Stimulated activated naive CD8-positive, alpha-beta T cell treated with anti-CD3 and anti-CD28 coated beads, Interleukin-15, Interleukin-2, amounts not matched to agents 100 ng/mL and 50 ng/mL, for 24 hours (primary cell): ENCODE measurements around the gene IRX4.

Experiments used
- H3K27ac Mint-ChIP-seq: one replicate; pipeline ENCODE4 v1.8.0; 2021; ENCODE audit warnings: mild to moderate bottlenecking, mixed read lengths
- H3K27me3 Mint-ChIP-seq: one replicate; pipeline ENCODE4 v1.8.0; 2021; ENCODE audit warnings: mixed read lengths
- H3K36me3 Mint-ChIP-seq: one replicate; pipeline ENCODE4 v1.8.0; 2021; ENCODE audit warnings: low read depth, mixed read lengths
- H3K4me1 Mint-ChIP-seq: one replicate; pipeline ENCODE4 v1.8.0; 2021; ENCODE audit warnings: low read depth, mixed read lengths
- H3K4me3 Mint-ChIP-seq: one replicate; pipeline ENCODE4 v1.8.0; 2021; ENCODE audit warnings: mild to moderate bottlenecking, mixed read lengths
- H3K9me3 Mint-ChIP-seq: one replicate; pipeline ENCODE4 v1.8.0; 2021; ENCODE audit warnings: mixed read lengths

The IRX4 gene

DNA sequence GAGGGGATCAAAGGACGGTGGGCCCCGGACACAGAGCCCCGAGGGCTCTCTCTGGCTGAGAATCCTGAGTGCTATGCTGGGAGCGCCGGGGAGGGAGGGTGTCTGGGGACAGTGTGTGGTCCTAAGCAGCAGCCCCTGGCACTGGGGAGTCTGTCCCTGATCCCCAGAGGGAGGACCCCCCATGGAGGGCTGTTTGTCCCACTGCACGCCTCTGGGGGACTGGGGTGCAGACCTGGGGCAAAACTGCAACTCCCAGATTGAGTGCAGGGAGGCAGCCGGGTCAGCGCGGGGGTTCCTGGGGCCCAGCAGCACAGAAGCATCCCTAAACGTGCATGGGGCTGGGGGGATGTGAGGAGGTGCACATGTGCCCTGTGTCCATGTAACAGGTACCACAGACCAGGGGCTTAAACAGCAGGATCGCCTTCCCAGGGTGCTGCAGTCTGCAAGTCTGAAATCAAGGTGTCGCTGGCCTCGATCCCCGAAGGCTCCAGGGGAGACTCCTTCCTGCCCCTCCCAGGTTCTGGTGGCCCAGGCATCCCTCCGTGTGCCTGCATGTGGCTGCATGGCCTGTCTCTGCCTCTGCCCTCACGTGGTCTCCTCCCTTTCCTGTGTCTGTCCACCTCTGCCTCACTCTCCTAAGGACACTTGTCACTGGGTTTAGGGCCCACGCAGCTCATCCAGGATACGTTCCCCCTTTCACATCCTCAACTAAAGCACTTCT, 35.9 kb upstream of the IRX4 start:
- no peak overlapping the region for H3K4me3 Mint-ChIP-seq
- no peaks in the 10 kb centered on the region for H3K9me3 Mint-ChIP-seq

DNA sequence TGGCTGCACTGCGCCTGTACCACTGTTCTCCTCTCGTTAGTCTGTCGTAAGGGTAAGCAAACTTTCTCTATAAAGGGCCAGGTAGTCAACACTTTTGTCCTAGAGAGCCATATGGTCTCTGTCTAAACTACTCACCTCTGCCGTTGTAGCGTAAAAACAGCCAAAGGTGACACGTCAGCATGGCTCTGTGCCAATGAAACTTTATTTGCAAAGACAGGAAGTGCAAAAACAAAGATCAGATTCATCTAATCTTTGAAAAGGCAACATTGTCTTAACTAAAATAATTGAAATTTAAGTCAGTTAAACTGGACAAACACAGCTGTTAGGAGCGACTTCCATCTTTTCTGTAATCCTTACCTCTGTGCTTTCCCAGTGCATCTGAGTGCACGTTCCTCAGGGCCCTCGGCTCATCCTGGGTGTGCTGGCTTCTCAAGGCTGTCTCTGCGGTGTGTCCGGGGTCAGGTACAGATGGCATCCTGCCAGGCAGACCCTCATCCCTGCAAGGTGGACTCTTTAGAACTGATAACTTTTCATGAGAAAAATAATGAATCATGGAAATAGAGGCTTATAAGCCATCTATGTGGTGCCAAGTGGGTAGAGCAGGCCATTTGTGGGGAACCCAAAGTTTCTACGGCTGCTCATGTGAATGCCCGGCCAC, 35.2 kb upstream of the IRX4 start:
- Mint-ChIP-seq H3K27ac (no peak overlapping the region), H3K4me3 (no peak overlapping the region), H3K27me3 (peaks cover 4% of the 10 kb centered on the region), H3K4me1 (no peaks in the 10 kb centered on the region), H3K9me3 (no peaks in the 10 kb centered on the region), H3K36me3 (no peaks in the 10 kb centered on the region)

More for the DNA sequence above, 35.9 kb upstream of the IRX4 start:
- Mint-ChIP-seq H3K27me3 (peaks cover 4% of the 10 kb centered on the region), H3K27ac (no peak overlapping the region), H3K36me3 (no peaks in the 10 kb centered on the region), H3K4me1 (no peaks in the 10 kb centered on the region)

GRCh38 chr5:1916041-1917001, 33.6 kb upstream of the IRX4 start:
- Mint-ChIP-seq H3K9me3 (no peaks in the 10 kb centered on the region), H3K4me1 (no peaks in the 10 kb centered on the region), H3K27me3 (peaks cover 4% of the 10 kb centered on the region), H3K36me3 (no peaks in the 10 kb centered on the region), H3K4me3 (no peak overlapping the region), H3K27ac (no peak overlapping the region)

GRCh38 chr5:1915316-1915715, 32.6 kb upstream of the IRX4 start:
- Mint-ChIP-seq H3K27me3 (peaks cover 4% of the 10 kb centered on the region), H3K4me1 (no peaks in the 10 kb centered on the region), H3K36me3 (no peaks in the 10 kb centered on the region), H3K9me3 (no peaks in the 10 kb centered on the region), H3K27ac (no peak overlapping the region), H3K4me3 (no peak overlapping the region)

GRCh38 chr5:1914471-1914870, 31.7 kb upstream of the IRX4 start:
- H3K36me3 Mint-ChIP-seq: no peaks in the 10 kb centered on the region
- no peaks in the 10 kb centered on the region for H3K4me1 Mint-ChIP-seq
- H3K27me3 Mint-ChIP-seq: peaks cover 4% of the 10 kb centered on the region
- H3K4me3 Mint-ChIP-seq: no peak overlapping the region
- no peaks in the 10 kb centered on the region for H3K9me3 Mint-ChIP-seq
- no peak overlapping the region for H3K27ac Mint-ChIP-seq

GRCh38 chr5:1913578-1913977, 30.9 kb upstream of the IRX4 start:
- Mint-ChIP-seq H3K4me3 (no peak overlapping the region), H3K27ac (no peak overlapping the region), H3K9me3 (no peaks in the 10 kb centered on the region), H3K36me3 (no peaks in the 10 kb centered on the region), H3K4me1 (no peaks in the 10 kb centered on the region), H3K27me3 (peaks cover 4% of the 10 kb centered on the region)

DNA sequence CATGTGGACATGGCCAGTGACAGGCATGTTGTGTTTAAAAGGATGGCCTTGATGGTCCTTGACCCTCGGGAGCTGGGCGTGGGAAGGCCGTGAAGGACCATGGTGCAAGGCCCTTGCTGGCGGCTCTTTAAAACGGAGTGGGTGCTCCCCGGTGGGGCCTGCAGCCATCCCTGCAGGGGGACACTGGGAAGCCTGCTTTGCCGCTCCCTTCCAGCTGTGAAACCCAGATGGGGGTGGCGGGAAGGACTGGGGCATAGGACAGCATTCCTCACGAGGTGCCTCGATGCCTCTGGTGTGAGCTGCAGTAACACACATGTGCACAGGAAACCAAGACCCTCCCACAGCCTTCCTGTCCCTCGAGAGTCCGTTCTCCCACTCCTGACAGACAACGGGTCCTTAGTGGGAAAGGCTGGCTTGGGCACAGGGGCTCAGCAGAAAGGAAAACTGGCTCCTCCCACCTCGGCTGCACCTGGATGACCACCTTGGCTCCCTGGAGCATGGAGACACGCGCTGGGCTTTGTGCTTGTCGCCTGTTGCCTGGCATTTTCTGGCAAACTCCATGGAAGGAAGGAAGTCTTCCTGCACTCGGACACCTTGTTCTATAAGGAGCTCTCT, 30.3 kb upstream of the IRX4 start:
- Mint-ChIP-seq H3K27ac (no peak overlapping the region), H3K27me3 (peaks cover 4% of the 10 kb centered on the region), H3K9me3 (no peaks in the 10 kb centered on the region), H3K36me3 (no peaks in the 10 kb centered on the region), H3K4me3 (no peak overlapping the region), H3K4me1 (no peaks in the 10 kb centered on the region)

- Mint-ChIP-seq H3K9me3 (no peaks in the 10 kb centered on the region), H3K27me3 (no peaks in the 10 kb centered on the region), H3K27ac (no peak overlapping the region), H3K36me3 (no peaks in the 10 kb centered on the region), H3K4me3 (no peak overlapping the region), H3K4me1 (no peaks in the 10 kb centered on the region)
Observed at GRCh38 chr5:1911773-1912235, 29.1 kb upstream of the IRX4 start.

DNA sequence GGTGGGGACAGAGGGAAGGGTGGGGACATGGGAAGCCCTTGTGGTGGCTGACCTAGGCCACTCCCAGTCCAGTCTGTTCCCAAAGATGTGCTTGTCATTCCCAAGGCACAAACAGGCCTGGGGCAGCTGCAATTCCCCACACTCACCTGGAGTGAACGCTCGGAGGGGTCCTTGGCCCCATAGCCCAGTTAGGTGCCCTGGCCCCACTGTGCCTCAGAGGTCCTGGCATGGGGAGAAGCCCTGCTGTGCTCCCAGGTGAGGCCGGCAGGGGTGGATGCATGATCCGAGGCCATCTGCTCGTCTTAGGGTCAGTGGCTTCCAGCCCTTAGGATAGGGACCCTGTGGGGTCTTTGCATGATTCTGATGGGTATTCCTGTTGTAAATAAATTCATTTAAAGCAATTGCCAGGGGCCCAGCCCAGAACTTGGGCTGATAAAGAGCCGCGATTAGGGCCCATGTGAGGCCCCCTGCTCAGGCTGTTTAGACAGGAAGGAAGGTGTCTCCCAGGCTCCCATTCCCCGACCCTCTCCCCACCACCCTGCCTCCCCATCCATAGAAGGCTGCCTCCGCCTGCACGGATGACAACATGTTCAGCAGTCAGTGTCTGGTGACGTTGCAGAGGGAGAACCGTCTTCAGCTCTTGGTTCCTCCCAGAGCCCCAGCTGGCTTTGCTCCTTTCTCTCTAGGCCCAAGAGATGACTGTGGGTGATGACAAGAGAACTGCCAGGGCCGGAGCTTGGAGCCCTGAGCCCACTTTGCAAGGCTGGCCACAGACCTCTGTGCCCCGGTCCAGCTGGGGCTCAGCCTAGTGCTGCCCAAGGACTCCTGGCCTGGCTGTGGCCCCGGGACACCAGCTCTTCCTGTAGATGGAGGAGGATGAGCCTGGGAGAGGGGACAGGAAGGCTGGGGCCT, 28.4 kb upstream of the IRX4 start:
- no peaks in the 10 kb centered on the region for H3K9me3 Mint-ChIP-seq
- no peak overlapping the region for H3K27ac Mint-ChIP-seq
- peaks cover under 1% of the 10 kb centered on the region for H3K27me3 Mint-ChIP-seq
- H3K36me3 Mint-ChIP-seq: no peaks in the 10 kb centered on the region
- no peak overlapping the region for H3K4me3 Mint-ChIP-seq
- H3K4me1 Mint-ChIP-seq: no peaks in the 10 kb centered on the region

- Mint-ChIP-seq H3K4me3 (no peak overlapping the region), H3K27me3 (peaks cover 6% of the 10 kb centered on the region), H3K27ac (no peak overlapping the region), H3K4me1 (no peaks in the 10 kb centered on the region), H3K36me3 (no peaks in the 10 kb centered on the region), H3K9me3 (peaks cover 5% of the 10 kb centered on the region)
Observed at GRCh38 chr5:1910081-1910760, 27.5 kb upstream of the IRX4 start.

DNA sequence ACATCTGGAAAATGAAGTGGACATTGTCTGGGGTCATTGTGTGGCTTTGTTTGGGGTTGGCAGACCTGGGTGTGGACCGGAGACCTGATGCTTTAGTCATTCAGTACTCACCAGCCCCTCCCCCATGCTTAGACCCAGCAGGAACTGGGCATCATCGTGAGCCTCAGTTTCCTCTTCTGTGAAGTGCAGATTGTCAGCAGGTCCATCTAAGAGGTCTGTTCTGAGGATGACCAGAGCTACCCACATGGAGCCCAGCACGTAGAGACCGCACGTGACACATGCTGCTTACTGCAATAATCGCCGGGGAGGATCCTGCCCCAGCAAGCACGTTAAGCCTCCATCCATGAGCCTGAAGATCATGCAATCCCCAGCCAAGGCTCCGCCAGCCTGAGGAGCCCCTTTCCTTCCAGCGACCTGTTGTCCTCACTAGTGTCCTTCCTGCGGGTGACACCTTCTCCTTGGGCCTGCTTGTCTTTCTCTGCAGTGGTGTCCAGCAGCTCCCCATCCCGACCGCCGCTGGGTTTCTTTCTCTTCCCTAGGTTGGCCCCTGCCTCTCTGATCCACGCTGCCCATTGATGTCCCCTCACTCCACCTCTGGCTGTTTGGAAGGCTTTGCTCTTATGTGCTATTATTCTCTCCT, 26.7 kb upstream of the IRX4 start:
- Mint-ChIP-seq H3K4me1 (no peaks in the 10 kb centered on the region), H3K27ac (no peak overlapping the region), H3K4me3 (no peak overlapping the region)

GRCh38 chr5:1908931-1909330, 26.2 kb upstream of the IRX4 start:
- H3K27ac Mint-ChIP-seq: no peak overlapping the region
- H3K4me1 Mint-ChIP-seq: no peaks in the 10 kb centered on the region
- H3K27me3 Mint-ChIP-seq: peaks cover 8% of the 10 kb centered on the region
- H3K9me3 Mint-ChIP-seq: peaks cover 6% of the 10 kb centered on the region
- no peaks in the 10 kb centered on the region for H3K36me3 Mint-ChIP-seq
- no peak overlapping the region for H3K4me3 Mint-ChIP-seq

More for the DNA sequence above, 26.7 kb upstream of the IRX4 start:
- Mint-ChIP-seq H3K9me3 (peaks cover 5% of the 10 kb centered on the region), H3K27me3 (peaks cover 6% of the 10 kb centered on the region), H3K36me3 (no peaks in the 10 kb centered on the region)

DNA sequence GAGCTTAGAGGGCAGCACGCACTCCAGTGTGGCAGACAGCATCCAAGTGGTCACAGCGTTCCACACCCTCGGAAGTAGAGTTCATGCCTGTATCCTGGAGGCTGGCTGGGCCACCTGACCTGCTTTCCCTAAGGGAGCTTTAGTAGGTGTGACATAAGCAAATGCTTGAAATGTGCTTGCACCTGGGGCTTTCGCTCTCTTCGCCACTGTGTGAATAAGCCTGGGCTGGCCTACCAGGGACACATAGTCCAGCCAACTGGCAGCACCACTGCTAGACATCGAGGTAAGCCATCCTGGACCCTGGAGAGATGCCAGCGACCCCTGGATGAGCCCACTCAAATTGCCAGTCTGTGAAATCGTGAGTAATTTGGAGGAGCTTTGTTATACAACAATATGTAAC, 24.9 kb upstream of the IRX4 start:
- peaks cover 13% of the 10 kb centered on the region for H3K27me3 Mint-ChIP-seq
- H3K4me1 Mint-ChIP-seq: no peaks in the 10 kb centered on the region
- H3K27ac Mint-ChIP-seq: no peak overlapping the region
- H3K9me3 Mint-ChIP-seq: peaks cover 10% of the 10 kb centered on the region
- no peaks in the 10 kb centered on the region for H3K36me3 Mint-ChIP-seq
- H3K4me3 Mint-ChIP-seq: no peak overlapping the region
